ENCODE data around the gene F5. TPM values are rescaled to one million over a fixed set of nuclear protein-coding genes. Genes with fewer than 3 reads are reported as not detected.

The F5 gene
- total RNA-seq, result under 0.01 TPM in 1 of 2 replicates, not detected in the other

DNA sequence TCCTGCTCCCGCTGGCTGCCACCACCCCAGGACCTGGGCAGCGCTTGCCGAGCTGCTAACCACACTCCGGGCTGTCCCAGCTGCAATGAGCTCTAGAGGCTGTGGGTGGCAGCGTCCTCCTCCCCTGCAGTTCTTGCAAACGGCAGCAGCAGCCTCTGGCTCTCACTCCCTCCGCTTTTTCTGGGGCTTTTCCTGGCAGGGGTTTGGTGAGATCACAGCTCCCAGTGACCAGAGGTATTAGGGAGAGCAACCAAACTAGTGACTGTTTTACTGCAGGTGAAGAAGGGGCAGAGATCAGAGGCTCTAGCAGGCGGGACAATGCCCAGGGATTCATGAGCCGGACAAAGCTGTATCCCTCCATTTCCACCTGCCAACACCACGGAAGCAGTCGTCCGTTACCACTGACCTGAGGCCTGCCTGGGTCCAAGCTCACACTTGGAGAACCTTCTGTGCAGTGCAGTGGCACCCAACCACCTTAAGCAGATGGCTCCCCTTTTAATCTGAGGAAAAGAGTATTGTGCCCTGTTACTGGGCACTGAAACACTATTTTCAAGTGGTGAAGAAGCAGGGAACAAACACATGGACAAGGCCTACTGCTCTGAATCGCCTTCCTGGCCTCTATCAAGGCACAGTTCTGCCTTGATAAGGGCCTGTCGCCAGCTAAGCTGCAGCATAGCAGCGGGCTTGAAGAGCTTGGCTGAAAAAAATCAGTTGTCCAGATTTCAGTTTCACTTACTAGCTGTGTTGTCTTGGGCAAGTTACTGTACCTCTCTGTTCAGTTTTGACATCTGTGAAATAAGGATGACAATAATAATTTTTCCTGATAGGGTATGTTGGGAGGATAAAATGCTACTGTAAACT, at the start of gene F5:
TSS of gene F5 (minus strand) at position 87 of the 861 bp plus-strand sequence. CDS start 95 bp downstream, outside the sequence.

GRCh38 chr1:169630006-169630405, 43.7 kb upstream of the F5 start, which contains the start of gene SELP:
SELP (minus strand) TSS chr1:169630124; CDS start chr1:169630074, 50 bp downstream.

DNA sequence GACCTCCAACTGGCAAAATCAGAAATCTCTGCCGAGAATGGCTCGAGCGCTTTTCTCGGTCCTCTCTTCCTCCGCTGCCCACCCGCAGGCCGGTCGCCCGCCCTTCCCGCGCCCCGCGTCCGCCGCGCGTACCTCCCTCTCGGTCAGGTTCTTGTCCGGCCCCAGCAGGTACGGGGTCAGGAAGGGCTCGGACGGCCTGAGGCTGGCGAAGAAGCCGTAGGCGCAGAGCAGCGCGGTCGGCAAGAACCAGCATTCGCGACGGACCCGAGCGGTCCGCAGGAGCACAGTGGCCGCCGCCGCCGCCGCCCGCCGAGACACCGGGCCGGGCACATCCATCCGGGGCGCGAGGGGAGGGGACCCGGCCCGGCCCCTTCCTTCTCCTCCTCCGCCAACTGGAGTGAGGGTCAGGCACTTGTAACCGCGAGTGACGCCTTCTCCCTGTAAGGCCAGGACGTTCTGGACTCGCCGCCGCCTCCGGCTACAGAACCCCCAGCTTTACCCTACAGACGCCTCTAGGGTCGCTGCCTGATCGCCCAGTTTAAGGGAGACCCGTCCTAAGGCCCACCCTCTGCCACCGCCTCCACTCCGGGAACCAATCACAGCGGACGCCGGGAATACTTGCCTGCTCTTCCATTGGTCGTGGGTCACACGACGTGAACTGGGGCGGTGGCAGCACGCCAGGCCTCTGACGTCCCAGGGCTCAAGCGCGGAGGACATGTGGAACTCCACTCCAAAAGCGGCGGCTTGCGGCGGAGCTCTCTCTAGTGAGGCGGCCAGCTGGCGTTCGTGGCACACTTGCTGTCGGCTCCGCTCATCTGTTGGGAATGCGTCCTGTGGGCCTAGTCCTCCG, 100.6 kb downstream of the F5 start, which contains the start of gene SLC19A2:
TSS of gene SLC19A2 (minus strand) at position 514 of the 850 bp plus-strand sequence. CDS start at position 336, 178 bp downstream.

Small RNAs within 50 kb of the gene (small RNA-seq; reads per million reads assigned to genes)
- not detected for gene AL021068.2

Other genes starting within 250 kb of the F5 start
- gene NME7, start 218.7 kb downstream of the F5 start, total RNA-seq, result 25.6 and 30.5 TPM in 2 replicates
- gene BLZF1, start 218.3 kb downstream of the F5 start, total RNA-seq, result 21.7 and 24.4 TPM in 2 replicates
- 0.37 and 0.39 TPM in 2 replicates for gene CCDC181, start 159.0 kb downstream of the F5 start, total RNA-seq
- 11.8 and 12.3 TPM in 2 replicates for gene SLC19A2, start 100.5 kb downstream of the F5 start, total RNA-seq
- not detected in 2 replicates for gene SELP, start 43.6 kb upstream of the F5 start, total RNA-seq
- under 0.01 TPM in 1 of 2 replicates, not detected in the other for gene SELL, start 125.1 kb upstream of the F5 start, total RNA-seq
- not detected in 2 replicates for gene SELE, start 147.6 kb upstream of the F5 start, total RNA-seq
- 6.3 and 7.3 TPM in 2 replicates for gene METTL18, start 208.4 kb upstream of the F5 start, total RNA-seq

Data from subcutaneous preadipocyte (primary cell).